ENCODE measurements around the gene ZNF232. TPM values are rescaled to one million over a fixed set of nuclear protein-coding genes. Genes with fewer than 3 reads are reported as not detected.
A peak's percentile ranks its signal among the peaks of the same experiment; 100 is the strongest.

Gene ZNF232
- total and polyA plus RNA-seq, 2 of the 13 experiments (the other 11 are each of a cell fraction or from before 2014, with no cell fraction given), result 7.8 to 28.7 TPM

GRCh38 chr17:5111402-5112204 lies at the start of gene ZNF232 (continued):
- peak; percentile 91 for TF ChIP-seq POLR2AphosphoS5 (IDR thresholded peaks at IDR 0.05; ENCODE audit: low read depth, low read length)
- no peak for TF ChIP-seq ZNF749 (CRISPR knock-in tag; IDR thresholded peaks at IDR 0.05; ENCODE audit: borderline replicate concordance)
- peak; percentile 83 for TF ChIP-seq ARNT2 (CRISPR knock-in tag; IDR thresholded peaks at IDR 0.05; ENCODE audit: low read depth)
- TF ChIP-seq ARID2 (CRISPR knock-in tag; IDR thresholded peaks at IDR 0.05; ENCODE audit: borderline replicate concordance), result 0 out of 2 replicates have a peak, but pooled peaks have one; percentile 54
- TF ChIP-seq ZBTB37 (CRISPR knock-in tag; IDR thresholded peaks at IDR 0.05), result no peak
- TF ChIP-seq KAT8 (CRISPR knock-in tag; IDR thresholded peaks at IDR 0.05), result peak; percentile 93
- TF ChIP-seq ZNF33A (CRISPR knock-in tag; IDR thresholded peaks at IDR 0.05; ENCODE audit: borderline replicate concordance), result peak; percentile 65; the same call in 1 of the 2 replicates
- peak; percentile 75 for TF ChIP-seq AGO1 (IDR thresholded peaks at IDR 0.05; ENCODE audit: low read depth, low read length, poor library complexity, severe bottlenecking)
- peak; percentile 76 for TF ChIP-seq MXD4 (CRISPR knock-in tag; IDR thresholded peaks at IDR 0.05)
- peak; percentile 97 for TF ChIP-seq ZNF772 (CRISPR knock-in tag; IDR thresholded peaks at IDR 0.05)
- TF ChIP-seq FLYWCH1 (CRISPR knock-in tag; IDR thresholded peaks at IDR 0.05), result no peak
- no peak for TF ChIP-seq CENPX (CRISPR knock-in tag; IDR thresholded peaks at IDR 0.05)
- no peak for TF ChIP-seq BATF2 (CRISPR knock-in tag; IDR thresholded peaks at IDR 0.05)
- TF ChIP-seq ZFP36L2 (CRISPR knock-in tag; IDR thresholded peaks at IDR 0.05), result no peak
- peak; percentile 23 for TF ChIP-seq RARA (CRISPR knock-in tag; IDR thresholded peaks at IDR 0.05)
- TF ChIP-seq, protein P1, sequence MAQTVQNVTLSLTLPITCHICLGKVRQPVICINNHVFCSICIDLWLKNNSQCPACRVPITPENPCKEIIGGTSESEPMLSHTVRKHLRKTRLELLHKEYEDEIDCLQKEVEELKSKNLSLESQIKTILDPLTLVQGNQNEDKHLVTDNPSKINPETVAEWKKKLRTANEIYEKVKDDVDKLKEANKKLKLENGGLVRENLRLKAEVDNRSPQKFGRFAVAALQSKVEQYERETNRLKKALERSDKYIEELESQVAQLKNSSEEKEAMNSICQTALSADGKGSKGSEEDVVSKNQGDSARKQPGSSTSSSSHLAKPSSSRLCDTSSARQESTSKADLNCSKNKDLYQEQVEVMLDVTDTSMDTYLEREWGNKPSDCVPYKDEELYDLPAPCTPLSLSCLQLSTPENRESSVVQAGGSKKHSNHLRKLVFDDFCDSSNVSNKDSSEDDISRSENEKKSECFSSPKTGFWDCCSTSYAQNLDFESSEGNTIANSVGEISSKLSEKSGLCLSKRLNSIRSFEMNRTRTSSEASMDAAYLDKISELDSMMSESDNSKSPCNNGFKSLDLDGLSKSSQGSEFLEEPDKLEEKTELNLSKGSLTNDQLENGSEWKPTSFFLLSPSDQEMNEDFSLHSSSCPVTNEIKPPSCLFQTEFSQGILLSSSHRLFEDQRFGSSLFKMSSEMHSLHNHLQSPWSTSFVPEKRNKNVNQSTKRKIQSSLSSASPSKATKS (CRISPR knock-in tag; IDR thresholded peaks at IDR 0.05), result no peak
- peak; percentile 86; the same call in 1 of the 2 replicates for TF ChIP-seq HOXA3 (CRISPR knock-in tag; IDR thresholded peaks at IDR 0.05)
- TF ChIP-seq PRMT3 (CRISPR knock-in tag; IDR thresholded peaks at IDR 0.05; ENCODE audit: borderline replicate concordance, low read depth), result no peak
- peak; percentile 79 for TF ChIP-seq BHLHE40 (IDR thresholded peaks at IDR 0.05; ENCODE audit: low read length)
- TF ChIP-seq ZNF570 (CRISPR knock-in tag; IDR thresholded peaks at IDR 0.05; ENCODE audit: borderline replicate concordance), result no peak
- TF ChIP-seq ZNF530 (CRISPR knock-in tag; IDR thresholded peaks at IDR 0.05; ENCODE audit: low read depth), result no peak
- TF ChIP-seq NR1H2 (CRISPR knock-in tag; IDR thresholded peaks at IDR 0.05; ENCODE audit: borderline replicate concordance, low read depth), result peak; percentile 53; the same call in 1 of the 2 replicates
- TF ChIP-seq ZBTB2 (CRISPR knock-in tag; IDR thresholded peaks at IDR 0.05; ENCODE audit: low read depth), result peak; percentile 89
- TF ChIP-seq CENPBD1 (CRISPR knock-in tag; IDR thresholded peaks at IDR 0.05; ENCODE audit: borderline replicate concordance, low read depth), result no peak
